ENCODE data around the gene UGP2.
"Not testable (repeated sequence)": the region's sequence is repeated elsewhere in the genome, so short reads cannot be mapped to it uniquely, and the experiment has no call there.

The UGP2 gene

DNA sequence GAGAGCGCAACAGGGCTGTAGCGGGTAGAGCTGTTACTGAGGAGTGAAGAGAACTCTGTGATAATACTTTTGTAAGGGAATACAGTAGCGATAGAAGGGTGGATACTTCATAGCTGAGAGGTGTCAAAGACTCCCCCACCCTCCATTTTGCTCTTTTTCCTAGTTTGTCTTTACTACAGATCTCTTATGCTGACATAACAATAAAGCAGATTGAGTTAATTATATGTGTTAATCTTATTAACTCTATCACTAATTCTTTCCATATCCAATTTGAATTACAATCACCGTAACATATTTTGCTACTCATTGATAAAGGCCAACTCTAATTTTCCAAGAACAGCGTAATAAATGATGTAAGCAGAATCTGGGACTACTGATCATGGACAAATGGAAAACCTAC lies 57.1 kb downstream of the UGP2 start:
- peaks cover 0 to 17% (median 7%) of the 10 kb centered on the region in 3 donors for H3K9me3 ChIP-seq
- peaks cover 0 to 7% (median 3%) of the 10 kb centered on the region in 4 donors for H3K4me1 ChIP-seq
- H3K4me3 ChIP-seq = no peak overlapping the region
- H3K27me3 ChIP-seq = no peaks in the 10 kb centered on the region
- TF ChIP-seq CTCF (IDR thresholded peaks at IDR 0.05) = no peak
- no peak overlapping the region for H3K27ac ChIP-seq
- DNase-seq = no peak
- intact Hi-C loops (cut with DNase I; ENCODE audit: low total_unique reads) = no loop called here
- peaks cover 18 to 82% (median 43%) of the 10 kb centered on the region in 3 donors for H3K36me3 ChIP-seq

- H3K9me3 ChIP-seq = peaks cover 0 to 17% (median 7%) of the 10 kb centered on the region in 3 donors
- intact Hi-C loops (cut with DNase I; ENCODE audit: low total_unique reads) = no loop called here
- H3K36me3 ChIP-seq = peaks cover 18 to 75% (median 35%) of the 10 kb centered on the region in 3 donors
- no peaks in the 10 kb centered on the region for H3K27me3 ChIP-seq
- no peak for TF ChIP-seq CTCF (IDR thresholded peaks at IDR 0.05)
- no peak for DNase-seq
- H3K4me1 ChIP-seq = peaks cover 0 to 7% (median 3%) of the 10 kb centered on the region in 4 donors
- H3K4me3 ChIP-seq = no peak overlapping the region
- H3K27ac ChIP-seq = no peak overlapping the region
These were observed 57.9 kb downstream of the UGP2 start for GRCh38 chr2:63899639-63900038.

DNA sequence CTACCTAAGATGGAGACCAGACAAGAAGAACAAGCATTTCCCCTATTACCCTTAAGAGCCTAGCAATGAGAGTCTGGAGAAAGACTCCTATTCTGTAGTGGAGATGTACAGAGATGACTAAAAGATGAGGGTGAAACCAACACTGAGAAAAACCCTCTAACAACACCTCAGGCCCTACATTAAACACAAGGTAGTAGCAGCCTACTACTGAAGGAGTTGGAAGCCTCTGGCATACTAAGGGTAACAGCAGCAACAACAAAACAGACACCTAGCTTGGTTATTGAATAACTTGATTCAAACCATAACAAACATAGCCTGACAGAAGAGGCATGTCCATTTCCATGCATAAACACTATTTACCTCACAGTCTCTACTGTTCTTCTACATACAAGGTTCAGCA lies 60.5 kb downstream of the UGP2 start:
- Histone ChIP-seq H3K4me1 (peaks cover 0 to 7% (median 3%) of the 10 kb centered on the region in 4 donors), H3K27ac (no peak overlapping the region), H3K27me3 (no peaks in the 10 kb centered on the region), H3K4me3 (no peak overlapping the region), H3K36me3 (peaks cover 27 to 67% (median 44%) of the 10 kb centered on the region in 3 donors), H3K9me3 (peaks cover 0 to 24% (median 7%) of the 10 kb centered on the region in 3 donors)
- no peak for TF ChIP-seq CTCF (IDR thresholded peaks at IDR 0.05)
- intact Hi-C loops (cut with DNase I; ENCODE audit: low total_unique reads) = no loop called here
- no peak for DNase-seq

GRCh38 chr2:63903003-63903402 lies 61.3 kb downstream of the UGP2 start:
- TF ChIP-seq CTCF (IDR thresholded peaks at IDR 0.05) = no peak
- no peaks in the 10 kb centered on the region for H3K27me3 ChIP-seq

DNA sequence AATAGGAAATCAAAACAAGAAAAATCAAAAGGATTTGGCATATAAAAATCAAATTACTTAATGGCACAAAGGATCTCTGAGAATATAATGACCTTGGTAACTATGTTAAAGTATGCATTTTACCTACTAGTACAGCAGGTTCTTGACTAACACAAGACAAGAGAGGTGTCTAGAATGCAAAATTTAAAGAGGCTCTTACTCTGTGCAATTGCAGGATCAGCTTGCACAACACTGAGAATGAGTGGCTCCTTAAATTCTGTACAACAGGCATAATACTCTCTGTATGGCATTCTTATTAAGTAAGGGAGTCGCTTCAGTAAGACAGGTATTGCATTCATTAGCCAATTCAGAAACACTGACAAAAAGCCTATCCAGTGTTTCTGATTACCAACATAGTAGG lies 72.6 kb downstream of the UGP2 start:
- no peak for TF ChIP-seq CTCF (IDR thresholded peaks at IDR 0.05)
- no peaks in the 10 kb centered on the region for H3K9me3 ChIP-seq
- peaks cover 55 to 66% (median 56%) of the 10 kb centered on the region in 3 donors for H3K36me3 ChIP-seq
- no peaks in the 10 kb centered on the region for H3K27me3 ChIP-seq
- no peak overlapping the region for H3K4me3 ChIP-seq
- H3K4me1 ChIP-seq = no peaks in the 10 kb centered on the region
- H3K27ac ChIP-seq = no peak overlapping the region
- DNase-seq = no peak
- intact Hi-C loops (cut with DNase I; ENCODE audit: low total_unique reads) = no loop called here

More at GRCh38 chr2:63903003-63903402, 61.3 kb downstream of the UGP2 start:
- Histone ChIP-seq H3K4me3 (no peak overlapping the region), H3K9me3 (peaks cover 0 to 24% (median 7%) of the 10 kb centered on the region in 3 donors), H3K36me3 (peaks cover 24 to 60% (median 45%) of the 10 kb centered on the region in 3 donors), H3K4me1 (peaks cover 0 to 7% (median 3%) of the 10 kb centered on the region in 4 donors), H3K27ac (no peak overlapping the region)
- no peak for DNase-seq
- intact Hi-C loops (cut with DNase I; ENCODE audit: low total_unique reads) = no loop called here

DNA sequence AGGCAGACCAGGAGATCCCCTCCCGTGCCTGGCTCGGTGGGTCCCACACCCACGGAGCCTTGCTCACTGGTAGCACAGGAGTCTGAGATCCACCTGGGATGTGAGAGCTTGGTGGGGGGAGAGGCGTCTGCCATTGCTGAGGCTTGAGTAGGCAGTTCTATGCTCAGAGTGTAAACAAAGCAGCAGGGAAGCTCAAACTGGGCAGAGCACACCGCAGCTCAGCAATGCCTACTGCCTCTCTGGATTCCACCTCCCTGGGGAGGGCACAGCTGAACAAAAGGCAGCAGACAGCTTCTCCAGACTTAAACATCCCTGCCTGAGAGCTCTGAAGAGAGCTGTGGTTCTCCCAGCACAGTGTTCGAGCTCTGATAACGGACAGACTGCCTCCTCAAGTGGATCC lies 85.1 kb downstream of the UGP2 start:
- Histone ChIP-seq H3K9me3 (no peaks in the 10 kb centered on the region), H3K27ac (no peak overlapping the region), H3K27me3 (no peaks in the 10 kb centered on the region), H3K4me1 (no peaks in the 10 kb centered on the region), H3K4me3 (no peak overlapping the region), H3K36me3 (peaks cover 7 to 27% (median 26%) of the 10 kb centered on the region in 3 donors)
- no peak for DNase-seq
- intact Hi-C loops (cut with DNase I; ENCODE audit: low total_unique reads) = no loop called here
- no peak for TF ChIP-seq CTCF (IDR thresholded peaks at IDR 0.05)

- intact Hi-C loops (cut with DNase I; ENCODE audit: low total_unique reads); H3K9me3 ChIP-seq; H3K4me3 ChIP-seq; DNase-seq; H3K4me1 ChIP-seq; H3K27me3 ChIP-seq; H3K27ac ChIP-seq: not testable (repeated sequence)
- peaks cover 1 to 24% (median 23%) of the 10 kb centered on the region in 3 donors for H3K36me3 ChIP-seq
These were observed 90.4 kb downstream of the UGP2 start for GRCh38 chr2:63932104-63932503.

All from tibial artery (tissue), 4 donors.